ENCODE data around the gene DTHD1. TPM values are rescaled to one million over a fixed set of nuclear protein-coding genes. Genes with fewer than 3 reads are reported as not detected.

The DTHD1 gene
- total and polyA plus RNA-seq, 7 donors: 0.01 to 0.15 (median 0.07) TPM; not detected in 4

DNA sequence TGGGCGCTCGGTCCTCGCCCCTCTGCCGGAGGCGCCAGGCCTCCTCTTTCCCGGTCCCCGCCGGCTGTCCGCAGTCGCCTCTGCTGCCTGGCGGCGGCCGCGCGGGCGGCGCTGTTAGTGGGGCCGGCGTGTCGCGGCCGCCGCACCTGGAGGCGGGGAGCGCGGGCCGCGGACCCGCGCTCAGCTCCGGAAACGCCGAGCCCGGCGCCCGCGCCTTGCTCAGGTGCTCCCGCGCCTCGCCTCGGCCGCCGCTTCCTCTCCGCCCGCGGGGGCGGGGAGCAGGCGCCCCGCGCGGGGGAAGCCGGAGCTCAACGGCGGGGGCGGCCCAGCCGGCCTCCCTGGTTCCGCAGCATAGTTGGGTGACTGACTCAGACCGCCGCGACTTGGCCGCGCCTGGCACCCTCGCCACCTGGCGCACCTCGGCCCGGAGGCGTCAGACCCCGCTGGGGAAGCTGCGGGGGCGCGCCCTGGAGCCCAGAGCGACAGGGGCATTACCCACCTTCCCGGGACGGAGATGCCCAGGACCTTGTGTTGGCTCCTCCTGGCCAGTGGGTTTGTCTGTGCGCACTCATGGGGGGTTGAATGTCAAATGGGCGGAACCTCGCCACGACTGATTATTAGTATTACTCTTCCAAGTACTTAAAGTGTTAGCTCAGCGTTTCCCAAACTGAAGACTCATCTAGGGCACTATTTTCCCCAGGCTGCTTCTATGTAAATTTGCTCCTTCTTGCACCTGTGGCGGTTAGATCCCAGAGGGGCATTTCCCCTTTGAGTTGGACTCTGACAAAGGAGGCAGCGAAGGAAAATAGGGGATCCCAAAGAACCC lies 36.9 kb upstream of the DTHD1 start, which contains the start of gene ARAP2:
Gene ARAP2, minus strand, starts transcription at position 258 of the 826 bp plus-strand sequence. CDS start 15,028 bp downstream, outside the sequence.
- H3K27ac ChIP-seq: no peak within 1 kb of the TSS
- peak; percentile 55 to 60 for DNase-seq
- intact Hi-C loops (cut with DNase I): no loop called here
- H3K4me3 ChIP-seq: peak within 1 kb of the TSS; percentile 65
- no peaks in the 10 kb centered on the region for H3K36me3 ChIP-seq (ENCODE audit: insufficient read depth in 1 of 2, low read depth in 1 of 2)
- peaks cover 0 to 6% (median 2%) of the 10 kb centered on the region in 3 donors for H3K27me3 ChIP-seq (ENCODE audit: insufficient read depth in 3 of 3, low read length in 2 of 3)
- WGBS, 3 donors: 2 to 4% (median 3%) methylated on average over 38 to 78 of the region's 81 CpGs
- ATAC-seq: peak in 2 of 4 donors; percentile 61 to 76
- TF ChIP-seq, protein P1, sequence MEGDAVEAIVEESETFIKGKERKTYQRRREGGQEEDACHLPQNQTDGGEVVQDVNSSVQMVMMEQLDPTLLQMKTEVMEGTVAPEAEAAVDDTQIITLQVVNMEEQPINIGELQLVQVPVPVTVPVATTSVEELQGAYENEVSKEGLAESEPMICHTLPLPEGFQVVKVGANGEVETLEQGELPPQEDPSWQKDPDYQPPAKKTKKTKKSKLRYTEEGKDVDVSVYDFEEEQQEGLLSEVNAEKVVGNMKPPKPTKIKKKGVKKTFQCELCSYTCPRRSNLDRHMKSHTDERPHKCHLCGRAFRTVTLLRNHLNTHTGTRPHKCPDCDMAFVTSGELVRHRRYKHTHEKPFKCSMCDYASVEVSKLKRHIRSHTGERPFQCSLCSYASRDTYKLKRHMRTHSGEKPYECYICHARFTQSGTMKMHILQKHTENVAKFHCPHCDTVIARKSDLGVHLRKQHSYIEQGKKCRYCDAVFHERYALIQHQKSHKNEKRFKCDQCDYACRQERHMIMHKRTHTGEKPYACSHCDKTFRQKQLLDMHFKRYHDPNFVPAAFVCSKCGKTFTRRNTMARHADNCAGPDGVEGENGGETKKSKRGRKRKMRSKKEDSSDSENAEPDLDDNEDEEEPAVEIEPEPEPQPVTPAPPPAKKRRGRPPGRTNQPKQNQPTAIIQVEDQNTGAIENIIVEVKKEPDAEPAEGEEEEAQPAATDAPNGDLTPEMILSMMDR (IDR thresholded peaks at IDR 0.05): no peak
- H3K9me3 ChIP-seq: no peaks in the 10 kb centered on the region
- no peaks in the 10 kb centered on the region for H3K4me1 ChIP-seq

DNA sequence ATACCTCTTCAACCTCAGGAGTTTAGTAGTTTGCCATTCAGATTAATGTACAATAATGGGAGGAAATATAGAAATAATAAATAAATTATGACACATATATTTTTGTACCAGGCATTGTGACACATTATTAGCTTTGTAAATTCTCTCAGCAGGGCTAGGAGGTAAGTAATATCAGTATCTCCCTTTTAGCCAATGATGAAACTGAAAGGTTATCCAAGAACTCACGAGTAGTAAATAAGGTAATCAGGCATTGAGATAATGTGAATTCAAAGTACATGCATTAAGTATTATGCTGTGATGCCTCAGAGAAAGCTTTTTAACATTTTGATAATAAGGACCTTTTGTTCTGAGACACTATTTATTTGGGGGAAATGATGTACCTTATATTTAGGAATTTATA lies 31.8 kb upstream of the DTHD1 start:
- Histone ChIP-seq H3K4me3 (no peak overlapping the region), H3K27me3 (ENCODE audit: insufficient read depth in 3 of 3, low read length in 2 of 3) (peaks cover 0 to 6% (median 2%) of the 10 kb centered on the region in 3 donors), H3K9me3 (no peaks in the 10 kb centered on the region), H3K4me1 (no peaks in the 10 kb centered on the region), H3K27ac (no peak overlapping the region), H3K36me3 (ENCODE audit: insufficient read depth in 1 of 2, low read depth in 1 of 2) (no peaks in the 10 kb centered on the region)
- ATAC-seq: no peak
- DNase-seq: no peak
- TF ChIP-seq, protein P1 (IDR thresholded peaks at IDR 0.05): no peak
- 87 to 93% (median 91%) methylated on average over 1 of the region's 1 CpG for WGBS, 3 donors
- intact Hi-C loops (cut with DNase I): no loop called here

DNA sequence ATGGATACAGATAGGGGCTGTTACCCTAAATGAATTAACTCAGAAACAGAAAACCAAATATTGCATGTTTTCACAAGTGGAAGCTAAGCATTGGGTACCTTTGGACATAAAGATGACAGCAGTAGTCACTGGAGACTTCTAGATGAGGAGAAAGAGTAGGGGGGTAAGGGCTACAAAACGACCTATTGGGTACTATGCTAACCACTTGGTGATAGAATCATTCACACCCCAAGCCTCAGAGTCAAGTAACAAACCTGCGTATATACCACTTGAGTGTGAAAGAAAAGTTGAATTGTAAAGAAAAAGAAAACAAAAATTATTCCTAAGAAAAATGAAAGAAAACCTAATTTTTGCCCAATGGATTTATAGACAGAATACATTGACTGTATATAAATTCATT lies 29.4 kb upstream of the DTHD1 start:
- Histone ChIP-seq H3K36me3 (ENCODE audit: insufficient read depth in 1 of 2, low read depth in 1 of 2) (no peaks in the 10 kb centered on the region), H3K27me3 (ENCODE audit: insufficient read depth in 3 of 3, low read length in 2 of 3) (peaks cover 0 to 2% (median 0%) of the 10 kb centered on the region in 3 donors), H3K9me3 (no peaks in the 10 kb centered on the region), H3K4me1 (no peaks in the 10 kb centered on the region), H3K4me3 (no peak overlapping the region), H3K27ac (no peak overlapping the region)
- 50 to 82% (median 81%) methylated on average over 2 of the region's 2 CpGs for WGBS, 3 donors
- TF ChIP-seq, protein P1 (IDR thresholded peaks at IDR 0.05): no peak
- DNase-seq (no peak), ATAC-seq (no peak)
- intact Hi-C loops (cut with DNase I): no loop called here

DNA sequence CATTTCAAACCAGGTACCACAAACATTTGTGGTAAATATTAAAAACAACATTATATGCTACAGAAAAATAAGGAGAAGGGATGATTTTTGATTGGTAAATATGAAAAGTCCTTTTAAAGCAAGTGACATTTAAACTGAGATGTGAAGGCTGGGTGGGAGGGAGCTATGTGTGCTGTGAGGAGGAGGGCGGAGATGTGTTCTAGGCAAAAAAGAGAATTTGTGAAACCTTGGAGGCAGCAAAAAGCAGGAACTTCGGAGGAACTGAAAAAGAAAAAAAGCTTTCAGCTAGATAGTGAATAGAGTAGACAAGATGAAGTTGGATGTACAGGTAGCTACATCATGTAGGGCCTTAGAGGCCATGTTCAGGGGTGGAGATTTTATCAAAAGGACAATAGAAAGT lies 27.0 kb upstream of the DTHD1 start:
- Histone ChIP-seq H3K27ac (no peak overlapping the region), H3K4me3 (no peak overlapping the region), H3K36me3 (ENCODE audit: insufficient read depth in 1 of 2, low read depth in 1 of 2) (no peaks in the 10 kb centered on the region), H3K4me1 (no peaks in the 10 kb centered on the region), H3K9me3 (no peaks in the 10 kb centered on the region), H3K27me3 (ENCODE audit: insufficient read depth in 3 of 3, low read length in 2 of 3) (no peaks in the 10 kb centered on the region)
- intact Hi-C loops (cut with DNase I): no loop called here
- ATAC-seq: no peak
- 86 to 87% (median 87%) methylated on average over 2 of the region's 2 CpGs for WGBS, 3 donors
- TF ChIP-seq, protein P1 (IDR thresholded peaks at IDR 0.05): no peak
- no peak for DNase-seq
